ENCODE results near the gene CHIT1.

DNA sequence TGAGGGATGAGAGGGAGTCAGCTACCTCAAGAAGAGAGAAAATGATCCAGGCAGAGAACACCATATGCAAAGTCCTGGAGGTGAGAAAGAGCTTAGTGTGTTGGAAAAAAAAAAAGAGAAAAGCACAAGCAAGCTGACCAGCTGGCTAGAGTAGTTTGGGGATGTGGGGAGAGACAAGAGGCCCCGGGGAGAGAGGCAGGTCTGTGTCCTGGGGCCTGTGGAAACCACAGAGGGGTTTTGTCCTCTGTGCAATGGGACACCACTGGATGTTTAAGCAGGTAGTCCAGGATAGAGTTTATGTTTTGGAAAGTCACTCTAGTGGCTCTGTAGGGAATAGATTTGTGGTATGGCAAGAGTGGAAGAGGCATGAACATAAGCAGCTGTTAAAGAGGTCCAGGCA is 28.6 kb downstream of the CHIT1 start:
- no peak for TF ChIP-seq CREB1 (CRISPR knock-in tag; IDR thresholded peaks at IDR 0.05; ENCODE audit: low read depth)
- TF ChIP-seq, protein P1, sequence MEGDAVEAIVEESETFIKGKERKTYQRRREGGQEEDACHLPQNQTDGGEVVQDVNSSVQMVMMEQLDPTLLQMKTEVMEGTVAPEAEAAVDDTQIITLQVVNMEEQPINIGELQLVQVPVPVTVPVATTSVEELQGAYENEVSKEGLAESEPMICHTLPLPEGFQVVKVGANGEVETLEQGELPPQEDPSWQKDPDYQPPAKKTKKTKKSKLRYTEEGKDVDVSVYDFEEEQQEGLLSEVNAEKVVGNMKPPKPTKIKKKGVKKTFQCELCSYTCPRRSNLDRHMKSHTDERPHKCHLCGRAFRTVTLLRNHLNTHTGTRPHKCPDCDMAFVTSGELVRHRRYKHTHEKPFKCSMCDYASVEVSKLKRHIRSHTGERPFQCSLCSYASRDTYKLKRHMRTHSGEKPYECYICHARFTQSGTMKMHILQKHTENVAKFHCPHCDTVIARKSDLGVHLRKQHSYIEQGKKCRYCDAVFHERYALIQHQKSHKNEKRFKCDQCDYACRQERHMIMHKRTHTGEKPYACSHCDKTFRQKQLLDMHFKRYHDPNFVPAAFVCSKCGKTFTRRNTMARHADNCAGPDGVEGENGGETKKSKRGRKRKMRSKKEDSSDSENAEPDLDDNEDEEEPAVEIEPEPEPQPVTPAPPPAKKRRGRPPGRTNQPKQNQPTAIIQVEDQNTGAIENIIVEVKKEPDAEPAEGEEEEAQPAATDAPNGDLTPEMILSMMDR (conservative IDR thresholded peaks at IDR 0.05; ENCODE audit: low read depth in 2 of 2): no peak
